ENCODE data around the gene RBCK1.
"Not testable (repeated sequence)": the region's sequence is repeated elsewhere in the genome, so short reads cannot be mapped to it uniquely, and the experiment has no call there.

Gene RBCK1

DNA sequence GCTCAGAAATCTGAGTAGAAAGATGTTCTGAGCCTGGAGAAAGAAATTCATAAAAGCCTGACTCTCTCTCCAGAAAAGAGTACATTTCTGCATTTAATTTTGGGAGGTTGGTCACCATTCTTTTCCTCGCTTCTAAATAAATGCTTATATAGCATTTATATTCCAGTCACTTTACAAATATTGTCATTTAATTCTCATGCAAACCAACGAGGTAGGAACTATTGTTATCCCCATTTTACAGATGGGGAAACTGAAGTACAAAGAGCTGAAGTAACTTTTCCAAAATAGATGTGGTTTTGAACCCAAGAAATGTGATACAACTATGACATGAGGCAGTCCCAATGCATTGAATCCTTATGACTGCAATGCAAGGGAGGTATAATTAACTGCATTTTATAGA is 32.0 kb upstream of the RBCK1 start:
- DNase-seq (ENCODE audit: low read depth) = no peak

DNA sequence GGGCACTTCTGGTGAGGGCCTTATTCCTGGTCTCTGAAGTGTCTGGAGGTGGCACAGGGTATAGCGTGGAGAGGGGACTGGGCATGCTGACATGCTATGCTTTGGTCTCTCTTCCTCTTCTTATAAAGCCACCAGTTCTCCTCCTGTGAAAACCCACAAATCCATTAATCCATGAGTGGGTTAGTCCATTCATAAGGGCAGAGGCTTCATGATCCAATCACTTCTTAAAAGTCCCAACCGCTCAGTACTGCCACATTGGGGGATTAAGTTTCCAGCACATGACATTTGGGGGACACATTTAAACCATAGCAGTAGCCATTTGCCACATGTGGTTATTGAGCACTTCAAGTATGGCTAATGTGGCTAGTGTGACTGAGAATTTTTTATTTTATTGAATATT is 31.3 kb upstream of the RBCK1 start:
- DNase-seq (ENCODE audit: low read depth) = no peak

DNA sequence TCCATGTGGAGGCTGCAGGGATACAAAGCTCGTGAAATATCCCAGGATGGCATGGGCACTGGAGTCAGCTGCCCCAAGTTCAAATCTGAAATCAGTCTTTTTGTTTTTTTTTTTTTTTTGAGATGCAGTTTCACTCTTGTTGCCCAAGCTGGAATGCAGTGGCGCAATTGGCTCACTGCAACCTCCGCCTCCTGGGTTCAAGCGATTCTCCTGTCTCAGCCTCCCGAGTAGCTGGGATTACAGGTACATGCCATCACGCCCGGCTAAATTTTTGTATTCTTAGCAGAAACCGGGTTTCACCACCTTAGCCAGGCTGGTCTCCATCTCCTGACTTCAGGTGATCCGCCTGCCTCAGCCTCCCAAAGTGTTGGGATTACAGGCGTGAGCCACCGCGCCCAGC is 30.5 kb upstream of the RBCK1 start:
- DNase-seq (ENCODE audit: low read depth) = not testable (repeated sequence)

DNA sequence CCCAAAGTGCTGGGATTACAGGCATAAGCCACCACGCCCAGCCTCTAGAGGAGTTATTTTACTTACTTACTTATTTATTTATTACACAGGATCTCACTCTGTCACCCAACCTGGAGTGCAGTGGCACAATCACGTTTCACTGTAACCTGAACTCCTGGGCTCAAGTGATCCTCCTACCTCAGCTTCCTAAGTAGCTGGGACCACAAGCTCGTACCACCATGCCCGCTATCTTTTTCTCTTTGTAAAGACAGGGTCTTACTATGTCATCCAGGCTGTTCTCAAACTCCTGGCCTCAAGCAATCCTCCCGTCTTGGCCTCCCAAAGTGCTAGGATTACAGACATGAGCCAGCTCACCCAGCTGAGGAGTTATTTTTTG is 29.1 kb upstream of the RBCK1 start:
- no peak for DNase-seq (ENCODE audit: low read depth)

DNA sequence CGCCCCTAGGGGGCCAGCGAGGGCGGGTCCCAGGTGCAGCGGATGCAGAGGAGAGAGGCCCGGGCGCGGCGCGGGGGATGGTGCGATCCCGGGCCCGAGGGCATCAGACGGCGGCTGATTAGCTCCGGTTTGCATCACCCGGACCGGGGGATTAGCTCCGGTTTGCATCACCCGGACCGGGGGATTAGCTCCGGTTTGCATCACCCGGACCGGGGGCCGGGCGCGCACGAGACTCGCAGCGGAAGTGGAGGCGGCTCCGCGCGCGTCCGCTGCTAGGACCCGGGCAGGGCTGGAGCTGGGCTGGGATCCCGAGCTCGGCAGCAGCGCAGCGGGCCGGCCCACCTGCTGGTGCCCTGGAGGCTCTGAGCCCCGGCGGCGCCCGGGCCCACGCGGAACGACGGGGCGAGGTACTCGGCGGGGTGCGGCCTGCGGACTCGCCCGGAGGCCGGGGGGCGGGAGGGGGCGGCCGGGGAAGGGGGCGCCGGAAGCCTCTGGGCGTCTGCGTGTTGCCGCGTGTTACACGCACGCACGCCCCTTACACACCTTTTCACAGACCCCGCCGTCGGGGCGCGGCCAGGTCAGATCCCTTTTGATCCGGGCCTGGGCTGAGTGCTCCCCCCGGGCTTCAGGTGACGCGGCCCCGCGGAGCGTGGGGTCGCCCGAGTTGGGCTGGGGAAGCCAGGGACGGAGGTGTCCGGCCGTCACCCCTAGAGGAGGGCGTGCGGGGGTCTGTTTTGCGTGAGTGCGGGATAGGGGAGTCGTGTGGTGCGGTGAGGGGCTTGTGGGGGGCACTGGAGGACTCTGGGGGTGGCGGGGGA is 27.1 kb upstream of the RBCK1 start:
- DNase-seq (ENCODE audit: low read depth) = no peak

DNA sequence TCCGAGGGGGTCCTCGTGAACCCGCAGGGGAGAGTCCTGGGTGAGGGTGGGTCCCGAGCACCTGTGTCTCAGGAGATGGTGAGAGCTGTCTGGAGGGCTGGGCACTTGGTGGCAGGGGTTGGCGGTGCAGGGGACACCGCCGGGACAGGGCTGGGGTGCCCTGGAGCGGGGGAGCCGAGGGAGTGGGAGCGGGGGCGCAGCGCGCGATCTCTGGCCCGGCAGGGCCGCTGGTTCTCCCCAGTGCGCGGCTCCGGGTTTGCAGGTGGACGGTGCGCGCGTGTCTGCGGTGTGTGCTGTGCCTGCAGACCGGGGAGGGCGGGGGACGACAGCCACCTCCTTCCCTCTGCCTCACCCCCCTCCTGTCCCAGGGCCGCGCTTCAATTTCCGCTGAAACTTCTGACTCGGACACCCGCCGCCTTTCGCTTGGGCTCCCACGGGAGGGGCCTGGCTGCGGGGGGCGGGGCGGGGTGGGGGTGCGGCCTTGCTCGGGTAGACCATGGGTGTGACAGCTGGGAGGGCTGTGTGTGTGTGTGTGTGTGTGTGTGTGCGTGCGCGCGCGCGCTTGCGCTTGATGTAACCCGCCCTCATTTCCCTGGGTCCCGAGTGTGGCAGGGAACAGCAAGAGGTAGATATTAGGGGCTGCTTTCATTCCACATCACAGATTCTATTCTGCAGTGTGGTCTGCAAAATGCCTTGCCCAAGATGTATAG is 26.4 kb upstream of the RBCK1 start:
- DNase-seq (ENCODE audit: low read depth) = peak; percentile 19

DNA sequence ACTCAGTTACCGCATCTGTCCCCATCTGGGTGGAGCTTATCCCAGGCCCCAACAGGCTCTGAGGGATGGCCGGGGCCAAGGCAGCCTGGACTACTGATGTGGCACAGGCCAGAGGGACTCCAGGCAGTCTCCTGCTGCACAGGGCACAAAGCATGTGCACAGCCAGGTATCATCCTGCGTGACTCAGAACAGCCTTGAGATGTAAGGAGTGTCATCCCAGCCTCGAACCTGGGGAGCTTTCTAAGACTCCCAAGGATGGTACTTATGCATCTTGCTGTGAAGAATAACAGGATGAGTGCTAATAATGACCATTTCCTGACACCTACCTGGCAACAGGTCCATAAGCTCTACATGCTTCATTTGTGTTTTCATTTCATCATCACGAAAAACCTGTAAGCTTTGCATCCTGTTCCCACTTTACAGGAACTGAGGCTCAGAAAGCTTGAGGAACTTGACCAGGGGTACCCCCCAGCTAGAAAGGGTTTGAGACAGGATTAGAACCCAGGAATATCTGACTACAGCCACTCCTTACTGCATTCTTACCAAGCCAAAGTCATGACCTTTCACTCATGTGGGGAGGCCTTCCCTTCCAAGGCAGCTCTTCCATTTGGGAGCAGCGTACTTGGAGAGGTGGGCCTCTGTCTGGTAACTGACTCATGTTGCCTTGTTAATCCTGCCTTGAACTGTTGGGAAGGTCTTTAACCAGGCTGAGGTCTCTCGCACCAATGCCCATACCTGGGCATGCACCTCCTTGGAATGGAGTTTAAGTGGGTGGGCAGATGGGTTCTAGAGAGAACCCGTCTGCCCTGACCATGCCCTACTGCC is 25.6 kb upstream of the RBCK1 start:
- no peak for DNase-seq (ENCODE audit: low read depth)

DNA sequence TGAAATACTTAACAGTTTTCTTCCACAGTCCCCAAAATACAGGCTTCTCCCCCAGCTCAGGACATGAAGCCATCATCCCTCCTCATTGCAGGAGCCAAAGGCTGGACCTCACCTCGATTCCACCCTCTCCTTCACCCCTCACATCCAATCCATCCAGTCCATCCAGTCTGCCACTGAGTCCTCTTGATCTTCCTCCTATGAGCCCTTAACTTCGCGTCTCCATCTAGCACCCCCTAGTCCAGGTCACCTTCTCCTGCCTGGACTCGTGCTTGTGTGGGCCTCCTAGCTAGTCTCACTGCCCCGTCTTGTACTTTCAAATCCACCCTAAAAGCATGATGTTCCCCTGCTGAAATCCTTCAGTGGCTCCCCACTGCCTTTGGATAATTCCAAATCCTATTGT is 24.2 kb upstream of the RBCK1 start:
- DNase-seq (ENCODE audit: low read depth) = no peak

DNA sequence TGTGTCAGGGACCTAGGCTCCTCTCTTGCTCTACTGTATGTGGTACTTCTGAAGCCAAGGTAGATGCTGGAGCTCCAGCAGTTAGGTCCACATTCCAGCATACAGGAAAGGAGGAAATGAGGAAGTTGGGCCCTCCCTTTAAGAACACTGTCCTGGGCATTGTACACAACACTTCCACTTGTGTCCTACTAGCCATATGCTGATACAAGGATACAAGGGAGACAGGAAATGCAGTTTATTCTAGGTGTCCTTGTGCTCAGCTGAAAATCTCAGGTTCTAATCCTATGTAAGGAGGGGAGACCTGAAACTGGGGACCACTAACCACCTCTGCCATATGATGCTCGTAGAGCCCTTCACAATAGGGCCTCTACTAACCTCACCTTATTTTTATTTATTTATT is 23.4 kb upstream of the RBCK1 start:
- no peak for DNase-seq (ENCODE audit: low read depth)

DNA sequence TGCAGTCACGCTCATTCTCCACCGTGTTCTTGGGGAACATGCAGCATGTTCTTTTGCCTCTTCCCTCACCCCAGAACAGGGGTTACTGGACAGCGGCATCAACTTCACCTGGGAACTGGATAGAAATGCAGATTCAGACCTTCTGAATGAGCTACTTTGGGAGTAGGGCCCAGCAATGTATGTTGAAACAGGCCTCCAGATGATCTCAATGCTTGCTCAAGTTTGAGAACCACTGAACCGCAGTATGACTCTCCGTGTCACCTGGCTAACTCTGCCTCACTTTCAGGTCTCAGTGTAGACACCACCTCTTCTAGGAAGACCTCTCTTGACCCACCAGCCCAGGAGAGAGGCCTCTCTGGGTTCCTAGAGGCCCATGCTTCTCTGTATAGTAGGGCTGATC is 22.7 kb upstream of the RBCK1 start:
- no peak for DNase-seq (ENCODE audit: low read depth)

DNA sequence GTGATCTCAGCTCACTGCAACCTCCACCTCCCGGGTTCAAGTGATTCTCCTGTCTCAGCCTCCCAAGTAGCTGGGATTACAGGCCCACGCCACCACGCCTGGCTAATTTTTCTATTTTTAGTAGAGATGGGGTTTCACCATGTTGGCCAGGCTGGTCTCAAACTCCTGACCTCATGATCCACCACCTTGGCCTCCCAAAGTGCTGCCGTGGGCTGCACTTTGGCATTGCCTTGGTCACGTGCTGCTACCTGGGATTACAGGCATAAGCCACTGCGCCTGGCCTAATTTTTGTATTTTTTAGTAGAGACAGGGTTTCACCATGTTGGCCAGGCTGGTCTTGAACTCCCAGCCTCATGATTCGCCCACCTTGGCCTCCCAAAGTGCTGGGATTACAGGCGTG is 21.5 kb upstream of the RBCK1 start:
- DNase-seq (ENCODE audit: low read depth) = not testable (repeated sequence)

DNA sequence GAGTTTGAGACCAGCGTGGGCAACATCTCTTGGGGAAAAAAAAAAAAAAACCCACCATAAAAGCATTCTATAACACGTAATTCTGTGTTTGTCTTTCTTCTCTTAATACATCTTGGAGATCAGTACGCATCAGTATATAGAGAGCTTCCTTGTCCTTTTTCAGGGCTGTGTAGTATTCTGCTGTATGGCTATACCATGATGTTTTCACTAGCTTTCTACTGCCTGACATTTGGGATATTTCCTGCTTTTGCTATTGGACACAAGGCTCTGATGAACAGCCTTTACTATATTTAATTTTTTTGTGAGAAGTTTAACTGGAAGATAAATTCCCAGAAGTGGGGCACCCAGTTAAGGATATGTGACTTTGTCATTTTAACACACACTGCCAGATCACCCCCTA is 20.6 kb upstream of the RBCK1 start:
- no peak for DNase-seq (ENCODE audit: low read depth)

DNA sequence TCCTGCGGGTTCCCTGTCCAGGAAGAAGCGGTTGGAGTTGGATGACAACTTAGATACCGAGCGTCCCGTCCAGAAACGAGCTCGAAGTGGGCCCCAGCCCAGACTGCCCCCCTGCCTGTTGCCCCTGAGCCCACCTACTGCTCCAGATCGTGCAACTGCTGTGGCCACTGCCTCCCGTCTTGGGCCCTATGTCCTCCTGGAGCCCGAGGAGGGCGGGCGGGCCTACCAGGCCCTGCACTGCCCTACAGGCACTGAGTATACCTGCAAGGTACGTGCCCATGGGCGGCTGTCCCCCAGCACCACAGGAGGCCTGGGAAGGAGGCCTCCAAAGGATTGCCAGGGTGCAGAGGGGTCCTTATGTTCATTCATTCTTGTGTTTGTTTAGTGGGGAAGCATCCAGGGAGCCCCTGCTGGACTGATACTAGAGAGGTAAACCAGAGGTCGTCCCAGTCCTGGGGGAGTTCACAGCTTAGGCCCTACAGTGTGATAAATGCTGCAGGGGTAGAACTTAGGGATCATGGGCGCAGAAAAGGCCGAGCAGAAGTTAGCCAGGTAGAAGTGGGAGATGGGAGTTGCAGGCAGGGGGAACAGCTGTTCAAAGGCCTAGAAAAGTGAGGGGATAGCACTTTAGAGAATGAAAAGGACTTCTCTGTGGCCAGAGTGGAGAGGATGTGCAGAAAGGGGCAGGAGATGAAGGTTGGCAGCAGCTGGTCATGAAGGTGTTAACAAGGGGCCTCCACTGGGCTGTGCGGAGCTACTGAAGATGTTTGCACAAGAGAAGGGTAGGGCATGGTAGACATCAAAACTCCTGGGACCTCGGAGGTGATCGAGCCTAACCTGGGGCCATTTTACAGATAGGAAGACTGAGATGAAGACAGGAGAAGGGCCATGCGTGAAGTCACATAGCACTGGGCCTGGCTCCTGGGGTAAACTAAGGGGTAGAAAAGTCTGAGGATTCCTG is 19.8 kb upstream of the RBCK1 start:
- no peak for DNase-seq (ENCODE audit: low read depth)

DNA sequence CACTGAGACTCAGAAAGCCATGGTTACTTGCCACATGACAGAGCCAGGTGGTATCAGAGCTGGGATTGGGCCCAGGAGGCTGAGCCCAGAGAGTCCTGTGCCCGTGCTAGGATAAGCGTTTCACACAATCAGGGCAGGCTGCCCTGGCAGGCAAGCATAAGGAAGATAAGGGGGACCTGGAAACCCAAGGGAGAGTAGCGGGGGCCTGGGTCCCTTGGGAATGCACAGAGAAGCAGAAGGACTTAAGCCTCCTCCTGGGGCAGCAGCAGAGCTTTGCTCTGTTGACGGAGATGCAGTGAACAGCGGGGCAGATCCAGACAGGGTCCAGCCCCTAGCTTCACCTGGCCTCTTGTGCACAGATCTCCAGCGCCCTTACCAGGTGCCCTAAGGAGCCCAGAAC is 18.9 kb upstream of the RBCK1 start:
- no peak for DNase-seq (ENCODE audit: low read depth)

DNA sequence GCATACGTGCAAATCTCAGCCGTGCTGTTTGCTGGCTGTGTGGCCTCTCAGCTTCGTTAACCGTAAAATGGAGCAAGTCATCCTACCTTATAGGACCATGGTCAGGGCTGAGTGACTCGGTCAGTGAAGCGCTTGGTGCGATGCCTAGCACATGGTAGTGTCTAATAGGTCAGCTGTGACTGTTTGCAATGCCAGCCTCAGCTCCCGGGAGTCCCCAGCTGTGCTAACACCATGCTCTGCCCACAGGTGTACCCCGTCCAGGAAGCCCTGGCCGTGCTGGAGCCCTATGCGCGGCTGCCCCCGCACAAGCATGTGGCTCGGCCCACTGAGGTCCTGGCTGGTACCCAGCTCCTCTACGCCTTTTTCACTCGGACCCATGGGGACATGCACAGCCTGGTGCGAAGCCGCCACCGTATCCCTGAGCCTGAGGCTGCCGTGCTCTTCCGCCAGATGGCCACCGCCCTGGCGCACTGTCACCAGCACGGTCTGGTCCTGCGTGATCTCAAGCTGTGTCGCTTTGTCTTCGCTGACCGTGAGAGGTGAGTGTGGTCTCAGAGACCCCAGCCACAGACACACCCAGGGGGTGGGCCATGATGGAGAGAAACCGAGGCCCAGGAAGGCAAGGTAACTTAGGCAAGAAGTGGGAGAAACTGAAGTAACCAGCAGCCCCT is 16.9 kb upstream of the RBCK1 start:
- DNase-seq (ENCODE audit: low read depth) = no peak

DNA sequence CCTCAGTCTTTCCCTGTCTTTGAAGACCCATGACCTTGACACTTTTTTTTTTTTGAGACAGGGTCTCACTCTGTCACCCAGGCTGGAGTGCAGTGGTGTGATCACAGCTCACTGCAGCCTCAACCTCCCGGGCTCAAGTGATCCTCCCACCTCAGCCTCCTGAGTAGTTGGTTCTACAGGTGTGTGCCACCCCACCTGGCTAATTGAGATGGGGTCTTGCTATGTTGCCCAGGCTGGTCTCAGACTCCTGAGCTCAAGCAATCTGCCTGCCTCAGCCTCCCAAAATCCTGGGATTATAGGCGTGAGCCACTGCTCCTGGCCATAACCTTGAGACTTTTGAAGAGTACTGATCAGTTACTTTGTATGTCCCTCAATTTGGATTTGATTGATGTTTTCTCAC is 14.8 kb upstream of the RBCK1 start:
- DNase-seq (ENCODE audit: low read depth) = not testable (repeated sequence)

DNA sequence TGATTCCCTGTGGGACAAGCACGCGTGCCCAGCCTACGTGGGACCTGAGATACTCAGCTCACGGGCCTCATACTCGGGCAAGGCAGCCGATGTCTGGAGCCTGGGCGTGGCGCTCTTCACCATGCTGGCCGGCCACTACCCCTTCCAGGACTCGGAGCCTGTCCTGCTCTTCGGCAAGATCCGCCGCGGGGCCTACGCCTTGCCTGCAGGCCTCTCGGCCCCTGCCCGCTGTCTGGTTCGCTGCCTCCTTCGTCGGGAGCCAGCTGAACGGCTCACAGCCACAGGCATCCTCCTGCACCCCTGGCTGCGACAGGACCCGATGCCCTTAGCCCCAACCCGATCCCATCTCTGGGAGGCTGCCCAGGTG is 11.9 kb upstream of the RBCK1 start:
- no peak for DNase-seq (ENCODE audit: low read depth)

DNA sequence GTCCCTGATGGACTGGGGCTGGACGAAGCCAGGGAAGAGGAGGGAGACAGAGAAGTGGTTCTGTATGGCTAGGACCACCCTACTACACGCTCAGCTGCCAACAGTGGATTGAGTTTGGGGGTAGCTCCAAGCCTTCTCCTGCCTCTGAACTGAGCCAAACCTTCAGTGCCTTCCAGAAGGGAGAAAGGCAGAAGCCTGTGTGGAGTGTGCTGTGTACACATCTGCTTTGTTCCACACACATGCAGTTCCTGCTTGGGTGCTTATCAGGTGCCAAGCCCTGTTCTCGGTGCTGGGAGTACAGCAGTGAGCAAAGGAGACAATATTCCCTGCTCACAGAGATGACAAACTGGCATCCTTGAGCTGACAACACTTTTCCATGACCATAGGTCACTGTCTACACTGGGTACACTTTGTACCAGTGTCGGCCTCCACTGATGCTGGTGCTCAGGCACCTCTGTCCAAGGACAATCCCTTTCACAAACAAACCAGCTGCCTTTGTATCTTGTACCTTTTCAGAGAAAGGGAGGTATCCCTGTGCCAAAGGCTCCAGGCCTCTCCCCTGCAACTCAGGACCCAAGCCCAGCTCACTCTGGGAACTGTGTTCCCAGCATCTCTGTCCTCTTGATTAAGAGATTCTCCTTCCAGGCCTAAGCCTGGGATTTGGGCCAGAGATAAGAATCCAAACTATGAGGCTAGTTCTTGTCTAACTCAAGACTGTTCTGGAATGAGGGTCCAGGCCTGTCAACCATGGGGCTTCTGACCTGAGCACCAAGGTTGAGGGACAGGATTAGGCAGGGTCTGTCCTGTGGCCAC is 11.3 kb upstream of the RBCK1 start:
- no peak for DNase-seq (ENCODE audit: low read depth)

DNA sequence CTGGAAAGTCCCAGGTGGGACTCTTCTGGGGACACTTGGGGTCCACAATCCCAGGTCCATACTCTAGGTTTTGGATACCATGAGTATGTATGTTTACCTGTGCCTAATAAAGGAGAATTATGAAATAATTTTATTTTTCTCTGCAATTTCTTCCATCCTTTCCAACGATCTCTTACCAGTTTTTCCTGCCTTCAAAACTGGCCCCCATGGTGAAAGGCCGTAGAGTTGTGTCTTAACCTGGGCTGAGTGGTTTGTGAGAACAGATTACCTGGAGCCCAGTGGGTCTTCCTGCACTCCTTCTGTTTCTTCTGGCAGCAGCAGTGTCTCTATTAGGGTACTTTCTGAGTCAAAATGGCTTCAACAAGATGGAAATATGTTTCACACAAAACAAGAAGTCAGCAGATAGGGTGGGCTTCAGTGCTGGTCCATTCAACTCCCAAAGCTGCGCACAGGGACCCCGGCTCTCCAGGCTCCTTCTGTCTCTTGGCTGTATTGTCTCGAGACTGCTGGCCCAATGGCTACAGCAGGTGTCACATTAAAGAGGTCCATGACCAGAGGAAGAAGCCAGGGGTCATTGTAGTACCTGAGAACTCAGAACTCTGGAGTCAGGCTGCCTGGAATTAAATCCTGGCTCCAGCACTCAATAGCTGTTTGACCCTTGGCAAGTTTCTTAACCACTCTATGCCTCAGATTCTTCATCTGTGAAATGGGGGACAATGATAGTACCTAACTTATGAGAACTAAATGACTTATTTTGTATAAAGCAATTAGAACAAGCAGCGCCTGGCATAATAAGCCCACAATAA is 10.5 kb upstream of the RBCK1 start:
- no peak for DNase-seq (ENCODE audit: low read depth)
